ENCODE results near the gene UBA1.

UBA1 gene

GRCh38 chrX:47194194-47194787 is 662 bp downstream of the UBA1 start:
- DNase-seq: no peak
- Histone ChIP-seq H3K36me3 (replicated peaks) (peaks cover 21% of the 10 kb centered on the region), H3K27me3 (replicated peaks) (no peaks in the 10 kb centered on the region), H3K4me3 (ENCODE audit: low read depth, low read length) (peak overlapping the region; percentile 91), H3K27ac (peak overlapping the region; percentile 87)
- TF ChIP-seq CTCF (IDR thresholded peaks at IDR 0.05; ENCODE audit: low read depth, low read length, missing control alignments): no peak
- in situ Hi-C loops (cut with HindIII; ENCODE audit: low pct_ligation_motif_present, low sequenced_read_pairs): no loop called here

- no peak overlapping the region for H3K27ac ChIP-seq
- H3K36me3 ChIP-seq (replicated peaks): peaks cover 39% of the 10 kb centered on the region
- TF ChIP-seq CTCF (IDR thresholded peaks at IDR 0.05; ENCODE audit: low read depth, low read length, missing control alignments): no peak
- no peak for DNase-seq
- in situ Hi-C loops (cut with HindIII; ENCODE audit: low pct_ligation_motif_present, low sequenced_read_pairs): no loop called here
- no peaks in the 10 kb centered on the region for H3K27me3 ChIP-seq (replicated peaks)
- peak overlapping the region; percentile 22 for H3K4me3 ChIP-seq (ENCODE audit: low read depth, low read length)
Measured at GRCh38 chrX:47196098-47196497, 2.5 kb downstream of the UBA1 start.

GRCh38 chrX:47197526-47197925 is 3.9 kb downstream of the UBA1 start:
- in situ Hi-C loops (cut with HindIII; ENCODE audit: low pct_ligation_motif_present, low sequenced_read_pairs): no loop called here
- Histone ChIP-seq H3K27ac (no peak overlapping the region), H3K36me3 (replicated peaks) (peaks cover 54% of the 10 kb centered on the region), H3K27me3 (replicated peaks) (no peaks in the 10 kb centered on the region), H3K4me3 (ENCODE audit: low read depth, low read length) (peak overlapping the region; percentile 9)
- no peak for DNase-seq
- TF ChIP-seq CTCF (IDR thresholded peaks at IDR 0.05; ENCODE audit: low read depth, low read length, missing control alignments): no peak

- no peak overlapping the region for H3K27ac ChIP-seq
- no peaks in the 10 kb centered on the region for H3K27me3 ChIP-seq (replicated peaks)
- no peak overlapping the region for H3K4me3 ChIP-seq (ENCODE audit: low read depth, low read length)
- TF ChIP-seq CTCF (IDR thresholded peaks at IDR 0.05; ENCODE audit: low read depth, low read length, missing control alignments): no peak
- peaks cover 60% of the 10 kb centered on the region for H3K36me3 ChIP-seq (replicated peaks)
- DNase-seq: no peak
- in situ Hi-C loops (cut with HindIII; ENCODE audit: low pct_ligation_motif_present, low sequenced_read_pairs): no loop called here
Measured at GRCh38 chrX:47198026-47198686, 4.5 kb downstream of the UBA1 start.

GRCh38 chrX:47198687-47199080 is 5.1 kb downstream of the UBA1 start:
- TF ChIP-seq CTCF (IDR thresholded peaks at IDR 0.05; ENCODE audit: low read depth, low read length, missing control alignments): no peak
- Histone ChIP-seq H3K36me3 (replicated peaks) (peaks cover 65% of the 10 kb centered on the region), H3K4me3 (ENCODE audit: low read depth, low read length) (no peak overlapping the region), H3K27me3 (replicated peaks) (no peaks in the 10 kb centered on the region), H3K27ac (no peak overlapping the region)
- in situ Hi-C loops (cut with HindIII; ENCODE audit: low pct_ligation_motif_present, low sequenced_read_pairs): no loop called here
- no peak for DNase-seq

GRCh38 chrX:47199286-47199685 is 5.7 kb downstream of the UBA1 start:
- in situ Hi-C loops (cut with HindIII; ENCODE audit: low pct_ligation_motif_present, low sequenced_read_pairs): no loop called here
- no peak overlapping the region for H3K4me3 ChIP-seq (ENCODE audit: low read depth, low read length)
- no peak for TF ChIP-seq CTCF (IDR thresholded peaks at IDR 0.05; ENCODE audit: low read depth, low read length, missing control alignments)
- peaks cover 70% of the 10 kb centered on the region for H3K36me3 ChIP-seq (replicated peaks)
- no peak for DNase-seq
- H3K27ac ChIP-seq: no peak overlapping the region
- H3K27me3 ChIP-seq (replicated peaks): no peaks in the 10 kb centered on the region
